H9 (cell line): ENCODE data around the gene ANGPT4. TPM values are rescaled to one million over a fixed set of nuclear protein-coding genes. Genes with fewer than 3 reads are reported as not detected.

ENCODE experiments used
- DNase-seq: peaks from one replicate; pipeline ENCODE4 v3.0.0-alpha.2; 2017
- H2AFZ ChIP-seq: one replicate; pipeline ENCODE4 v1.6.1; 2013; ENCODE audit warnings: mild to moderate bottlenecking, low read length, control low read depth, moderate library complexity
- H2AK5ac ChIP-seq: 2 replicates; pipeline ENCODE4 v1.6.1; 2013; ENCODE audit warnings: low read length, control low read depth, mixed read lengths; ENCODE audit not compliant: insufficient read length
- H2BK120ac ChIP-seq: one replicate; pipeline ENCODE4 v1.6.1; 2013; ENCODE audit warnings: low read depth, mild to moderate bottlenecking, low read length, control low read depth, inconsistent platforms; ENCODE audit not compliant: poor library complexity, severe bottlenecking
- H2BK12ac ChIP-seq: 2 replicates; pipeline ENCODE4 v1.6.1; 2013; ENCODE audit warnings: low read length, control low read depth, mixed read lengths, low read depth; ENCODE audit not compliant: insufficient read length
- H2BK15ac ChIP-seq: 2 replicates; pipeline ENCODE4 v1.6.1; 2013; ENCODE audit warnings: low read depth, low read length, control low read depth
- H2BK20ac ChIP-seq: one replicate; pipeline ENCODE4 v1.6.1; 2013; ENCODE audit warnings: low read depth, mild to moderate bottlenecking, low read length, control low read depth, inconsistent platforms; ENCODE audit not compliant: poor library complexity, severe bottlenecking
- H2BK5ac ChIP-seq: 2 replicates; pipeline ENCODE4 v1.6.1; 2013; ENCODE audit warnings: low read length, control low read depth, mixed read lengths; ENCODE audit not compliant: insufficient read length
- H3K14ac ChIP-seq: 2 replicates; pipeline ENCODE4 v1.6.1; 2013; ENCODE audit warnings: low read length, control low read depth; ENCODE audit not compliant: insufficient read depth
- H3K18ac ChIP-seq: 2 replicates; pipeline ENCODE4 v1.6.1; 2013; ENCODE audit warnings: low read depth, mild to moderate bottlenecking, mixed read lengths, low read length, control low read depth; ENCODE audit not compliant: insufficient read length
- H3K23ac ChIP-seq: 2 replicates; pipeline ENCODE4 v1.6.1; 2013; ENCODE audit warnings: low read length, control low read depth, mixed read lengths, low read depth; ENCODE audit not compliant: insufficient read length
- H3K23me2 ChIP-seq: 2 replicates; pipeline ENCODE4 v1.6.1; 2013; ENCODE audit warnings: low read depth, mild to moderate bottlenecking, mixed read lengths, low read length, control low read depth; ENCODE audit not compliant: insufficient read length, poor library complexity, severe bottlenecking
- H3K27ac ChIP-seq: 2 replicates; pipeline ENCODE4 v1.5.1; 2013; ENCODE audit warnings: low read length, control low read depth, mixed read lengths, low read depth; ENCODE audit not compliant: insufficient read length
- H3K27me3 ChIP-seq: 2 replicates; pipeline ENCODE4 v1.6.1; 2013; ENCODE audit warnings: low read length, control low read depth, inconsistent platforms; ENCODE audit not compliant: insufficient read depth
- H3K4ac ChIP-seq: 2 replicates; pipeline ENCODE4 v1.6.1; 2013; ENCODE audit warnings: low read depth, mild to moderate bottlenecking, control low read depth, inconsistent platforms, low read length, moderate library complexity
- H3K4me1 ChIP-seq: 2 replicates; pipeline ENCODE4 v1.6.1; 2013; ENCODE audit warnings: low read length, control low read depth, inconsistent platforms; ENCODE audit not compliant: insufficient read depth
- H3K4me2 ChIP-seq: 2 replicates; pipeline ENCODE4 v1.6.1; 2013; ENCODE audit warnings: low read length, control low read depth, mixed read lengths; ENCODE audit not compliant: insufficient read length, insufficient read depth
- H3K56ac ChIP-seq: 2 replicates; pipeline ENCODE4 v1.6.1; 2013; ENCODE audit warnings: low read depth, mild to moderate bottlenecking, mixed read lengths, low read length, control low read depth; ENCODE audit not compliant: insufficient read length
- H3K79me1 ChIP-seq: 2 replicates; pipeline ENCODE4 v1.6.1; 2013; ENCODE audit warnings: low read depth, mild to moderate bottlenecking, moderate library complexity, low read length, control low read depth, inconsistent platforms; ENCODE audit not compliant: insufficient read depth, poor library complexity, severe bottlenecking
- H3K79me2 ChIP-seq: 2 replicates; pipeline ENCODE4 v1.6.1; 2013; ENCODE audit warnings: low read length, control low read depth, inconsistent platforms; ENCODE audit not compliant: insufficient read depth
- H3K9ac ChIP-seq: 2 replicates; pipeline ENCODE4 v1.6.1; 2013; ENCODE audit warnings: low read length, control low read depth, mixed read lengths; ENCODE audit not compliant: insufficient read length; ENCODE audit errors: extremely low read depth
- H3K9me3 ChIP-seq: one replicate; pipeline ENCODE4 v1.6.1; 2013; ENCODE audit warnings: low read depth, low read length, inconsistent platforms; ENCODE audit not compliant: control insufficient read depth
- H3T11ph ChIP-seq: one replicate; pipeline ENCODE4 v1.6.1; 2013; ENCODE audit warnings: mild to moderate bottlenecking, low read length, control low read depth, inconsistent platforms
- H4K20me1 ChIP-seq: one replicate; pipeline ENCODE4 v1.6.1; 2013; ENCODE audit not compliant: control insufficient read depth, insufficient read length, insufficient read depth
- H4K5ac ChIP-seq: 2 replicates; pipeline ENCODE4 v1.6.1; 2013; ENCODE audit warnings: low read depth, mild to moderate bottlenecking, mixed read lengths, low read length, control low read depth; ENCODE audit not compliant: insufficient read length
- H4K8ac ChIP-seq: replicated peaks from 2 replicates; pipeline ENCODE4 v1.6.1; 2013; ENCODE audit warnings: low read length, control low read depth, mixed read lengths, low read depth; ENCODE audit not compliant: insufficient read length
- H4K91ac ChIP-seq: 2 replicates; pipeline ENCODE4 v1.6.1; 2013; ENCODE audit warnings: low read depth, mild to moderate bottlenecking, moderate library complexity, mixed read lengths, low read length, control low read depth; ENCODE audit not compliant: insufficient read length
- H3K27ac Mint-ChIP-seq, 3 experiments: 2 replicates in 2 of 3; 3 replicates in 1 of 3; pipeline ENCODE4 v1.8.0; 2020 to 2021; ENCODE audit warnings: mixed read lengths in 3 of 3, mild to moderate bottlenecking in 1 of 3, moderate library complexity in 1 of 3
- H3K27me3 Mint-ChIP-seq: 2 replicates; pipeline ENCODE4 v1.8.0; 2021; ENCODE audit warnings: low read depth, mild to moderate bottlenecking, moderate library complexity, mixed read lengths
- H3K36me3 Mint-ChIP-seq, 3 experiments: 2 replicates in 2 of 3; 3 replicates in 1 of 3; pipeline ENCODE4 v1.8.0; 2020 to 2021; ENCODE audit warnings: low read depth in 3 of 3, mixed read lengths in 3 of 3; ENCODE audit not compliant: insufficient read depth in 1 of 3
- H3K4me1 Mint-ChIP-seq, 2 experiments: 2 replicates each; pipeline ENCODE4 v1.8.0; 2020; ENCODE audit warnings: mixed read lengths in 2 of 2
- H3K4me3 Mint-ChIP-seq, 2 experiments: 2 replicates in 1 of 2; 3 replicates in 1 of 2; pipeline ENCODE4 v1.8.0; 2020 to 2021; ENCODE audit warnings: mild to moderate bottlenecking in 2 of 2, mixed read lengths in 2 of 2, moderate library complexity in 1 of 2
- H3K9me3 Mint-ChIP-seq, 2 experiments: 2 replicates in 1 of 2; 3 replicates in 1 of 2; pipeline ENCODE4 v1.8.0; 2020; ENCODE audit warnings: mild to moderate bottlenecking in 2 of 2, mixed read lengths in 2 of 2, moderate library complexity in 1 of 2
- CTCF ChIP-seq: fragments of 200-600 bp; sonication (generic); conservative IDR thresholded peaks from 3 replicates; pipeline ENCODE4 v1.8.0; 2021; ENCODE audit warnings: antibody characterized with exemption, mild to moderate bottlenecking
- WGBS: extraction: QIAGEN DNeasy Blood & Tissue Kit; methylation state at CpG from one replicate; pipeline ENCODE4 v1.1.7; 2013; ENCODE audit warnings: missing lambda C conversion rate, low lambda C conversion rate, mixed read lengths; ENCODE audit not compliant: insufficient read length; ENCODE audit errors: extremely low coverage; 5-methylcytosine and 5-hydroxymethylcytosine counted together
- total RNA-seq: library from RNA; stranded (reverse); gene quantifications from 2 replicates; pipeline ENCODE4 v1.2.1, GENCODE V29; 2021

Gene ANGPT4
- total RNA-seq, 1 experiment from 2014 or later = 0.11 TPM

- Histone ChIP-seq H3K14ac (no peak overlapping the region), H2BK20ac (no peak overlapping the region), H3K4me2 (no peak overlapping the region), H3K9ac (no peak overlapping the region), H3K4ac (no peak overlapping the region), H4K5ac (no peak overlapping the region), H3K79me1 (no peaks in the 10 kb centered on the region), H2BK12ac (no peak overlapping the region), H2BK120ac (no peak overlapping the region), H4K20me1 (no peaks in the 10 kb centered on the region), H3K23me2 (no peaks in the 10 kb centered on the region), H2BK15ac (no peak overlapping the region), H3K4me1 (no peaks in the 10 kb centered on the region), H4K8ac (no peak overlapping the region), H2AFZ (no peak overlapping the region), H3K27me3 (no peaks in the 10 kb centered on the region), H4K91ac (no peak overlapping the region), H3T11ph (no peak overlapping the region), H3K79me2 (no peaks in the 10 kb centered on the region), H3K18ac (no peak overlapping the region), H2AK5ac (no peak overlapping the region), H2BK5ac (no peak overlapping the region), H3K23ac (no peak overlapping the region), H3K9me3 (no peaks in the 10 kb centered on the region), H3K56ac (no peak overlapping the region), H3K27ac (no peak overlapping the region)
- Mint-ChIP-seq H3K36me3 (peaks cover 0 to 2% (median 0%) of the 10 kb centered on the region in 3 experiments; a peak in 2 of 7 replicates), H3K27me3 (peaks cover 12% of the 10 kb centered on the region), H3K9me3 (peaks cover 5% of the 10 kb centered on the region in 2 experiments), H3K27ac (no peak overlapping the region), H3K4me3 (no peak overlapping the region), H3K4me1 (peaks cover 9 to 19% of the 10 kb centered on the region in 2 experiments)
- no CpG with 5 or more reads among the region's 4 CpGs for WGBS
- TF ChIP-seq CTCF = no peak
- DNase-seq = no peak
Measured at GRCh38 chr20:891706-892080, 24.4 kb downstream of the ANGPT4 start.
